ENCODE results near the gene ZSCAN29. TPM values are rescaled to one million over a fixed set of nuclear protein-coding genes. Genes with fewer than 3 reads are reported as not detected.

The ZSCAN29 gene
- total and polyA plus RNA-seq, 2 of the 13 experiments (the other 11 are each of a cell fraction or from before 2014, with no cell fraction given) = 8.3 to 27.4 TPM

GRCh38 chr15:43329960-43330779 lies 40.7 kb downstream of the ZSCAN29 start, which contains the start of gene LCMT2 (continued):
- TF ChIP-seq HOXD1 (CRISPR knock-in tag; IDR thresholded peaks at IDR 0.05) (no peak), ARID2 (CRISPR knock-in tag; IDR thresholded peaks at IDR 0.05; ENCODE audit: borderline replicate concordance) (no peak), ZFP62 (CRISPR knock-in tag; IDR thresholded peaks at IDR 0.05) (no peak), ZNF138 (CRISPR knock-in tag; IDR thresholded peaks at IDR 0.05; ENCODE audit: low read depth) (no peak), SMAD9 (CRISPR knock-in tag; IDR thresholded peaks at IDR 0.05) (no peak), HNRNPK (IDR thresholded peaks at IDR 0.05; ENCODE audit: low read depth, low read length, poor library complexity, severe bottlenecking) (no peak), WIZ (CRISPR knock-in tag; IDR thresholded peaks at IDR 0.05) (no peak; the same call in 1 of the 2 replicates), ZSCAN30 (CRISPR knock-in tag; IDR thresholded peaks at IDR 0.05) (no peak), CEBPZ (IDR thresholded peaks at IDR 0.05; ENCODE audit: low read length) (no peak), ZNF3 (CRISPR knock-in tag; IDR thresholded peaks at IDR 0.05) (no peak), SMARCC2 (IDR thresholded peaks at IDR 0.05) (no peak), ZNF556 (CRISPR knock-in tag; IDR thresholded peaks at IDR 0.05; ENCODE audit: borderline replicate concordance) (no peak), ZFP90 (CRISPR knock-in tag; IDR thresholded peaks at IDR 0.05; ENCODE audit: borderline replicate concordance) (peak; percentile 58), NR3C1 (CRISPR knock-in tag; IDR thresholded peaks at IDR 0.05) (no peak), ZNF580 (CRISPR knock-in tag; IDR thresholded peaks at IDR 0.05; ENCODE audit: borderline replicate concordance, low read depth) (peak; percentile 25; the same call in 1 of the 2 replicates), GFI1 (CRISPR knock-in tag; IDR thresholded peaks at IDR 0.05; ENCODE audit: borderline replicate concordance) (no peak; the same call in 1 of the 2 replicates), FOXO1 (CRISPR knock-in tag; IDR thresholded peaks at IDR 0.05) (no peak), HDAC6 (IDR thresholded peaks at IDR 0.05; ENCODE audit: low read depth, low read length) (no peak)
- TF ChIP-seq, protein P1, sequence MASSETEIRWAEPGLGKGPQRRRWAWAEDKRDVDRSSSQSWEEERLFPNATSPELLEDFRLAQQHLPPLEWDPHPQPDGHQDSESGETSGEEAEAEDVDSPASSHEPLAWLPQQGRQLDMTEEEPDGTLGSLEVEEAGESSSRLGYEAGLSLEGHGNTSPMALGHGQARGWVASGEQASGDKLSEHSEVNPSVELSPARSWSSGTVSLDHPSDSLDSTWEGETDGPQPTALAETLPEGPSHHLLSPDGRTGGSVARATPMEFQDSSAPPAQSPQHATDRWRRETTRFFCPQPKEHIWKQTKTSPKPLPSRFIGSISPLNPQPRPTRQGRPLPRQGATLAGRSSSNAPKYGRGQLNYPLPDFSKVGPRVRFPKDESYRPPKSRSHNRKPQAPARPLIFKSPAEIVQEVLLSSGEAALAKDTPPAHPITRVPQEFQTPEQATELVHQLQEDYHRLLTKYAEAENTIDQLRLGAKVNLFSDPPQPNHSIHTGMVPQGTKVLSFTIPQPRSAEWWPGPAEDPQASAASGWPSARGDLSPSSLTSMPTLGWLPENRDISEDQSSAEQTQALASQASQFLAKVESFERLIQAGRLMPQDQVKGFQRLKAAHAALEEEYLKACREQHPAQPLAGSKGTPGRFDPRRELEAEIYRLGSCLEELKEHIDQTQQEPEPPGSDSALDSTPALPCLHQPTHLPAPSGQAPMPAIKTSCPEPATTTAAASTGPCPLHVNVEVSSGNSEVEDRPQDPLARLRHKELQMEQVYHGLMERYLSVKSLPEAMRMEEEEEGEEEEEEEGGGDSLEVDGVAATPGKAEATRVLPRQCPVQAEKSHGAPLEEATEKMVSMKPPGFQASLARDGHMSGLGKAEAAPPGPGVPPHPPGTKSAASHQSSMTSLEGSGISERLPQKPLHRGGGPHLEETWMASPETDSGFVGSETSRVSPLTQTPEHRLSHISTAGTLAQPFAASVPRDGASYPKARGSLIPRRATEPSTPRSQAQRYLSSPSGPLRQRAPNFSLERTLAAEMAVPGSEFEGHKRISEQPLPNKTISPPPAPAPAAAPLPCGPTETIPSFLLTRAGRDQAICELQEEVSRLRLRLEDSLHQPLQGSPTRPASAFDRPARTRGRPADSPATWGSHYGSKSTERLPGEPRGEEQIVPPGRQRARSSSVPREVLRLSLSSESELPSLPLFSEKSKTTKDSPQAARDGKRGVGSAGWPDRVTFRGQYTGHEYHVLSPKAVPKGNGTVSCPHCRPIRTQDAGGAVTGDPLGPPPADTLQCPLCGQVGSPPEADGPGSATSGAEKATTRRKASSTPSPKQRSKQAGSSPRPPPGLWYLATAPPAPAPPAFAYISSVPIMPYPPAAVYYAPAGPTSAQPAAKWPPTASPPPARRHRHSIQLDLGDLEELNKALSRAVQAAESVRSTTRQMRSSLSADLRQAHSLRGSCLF (CRISPR knock-in tag; IDR thresholded peaks at IDR 0.05; ENCODE audit: borderline replicate concordance) = 0 out of 2 replicates have a peak, but pooled peaks have one; percentile 28

Measured in HepG2 (cell line).